Fibroblast of mammary gland (primary cell): Measurements from ENCODE around the gene ABHD8.

ENCODE experiments used
- DNase-seq: peaks from one replicate; pipeline ENCODE4 v3.0.0-alpha.2; 2010; ENCODE audit warnings: low read depth
- H3K4me3 ChIP-seq: 2 replicates; pipeline ENCODE4 v1.5.1; 2011; ENCODE audit warnings: low read depth, mild to moderate bottlenecking, low read length, moderate library complexity; ENCODE audit not compliant: control insufficient read depth
- CTCF ChIP-seq: conservative IDR thresholded peaks from 2 replicates; pipeline ENCODE4 v1.5.1; 2011; ENCODE audit warnings: low read depth, low read length, inconsistent platforms; ENCODE audit not compliant: control insufficient read depth, insufficient read depth

Gene ABHD8

GRCh38 chr19:17329366-17330261, 26.4 kb upstream of the ABHD8 start:
- DNase-seq = no peak
- no peak overlapping the region for H3K4me3 ChIP-seq
- TF ChIP-seq CTCF = no peak

- H3K4me3 ChIP-seq = no peak overlapping the region
- DNase-seq = no peak
- TF ChIP-seq CTCF = no peak
Observed at GRCh38 chr19:17328517-17329365, 25.5 kb upstream of the ABHD8 start.

DNA sequence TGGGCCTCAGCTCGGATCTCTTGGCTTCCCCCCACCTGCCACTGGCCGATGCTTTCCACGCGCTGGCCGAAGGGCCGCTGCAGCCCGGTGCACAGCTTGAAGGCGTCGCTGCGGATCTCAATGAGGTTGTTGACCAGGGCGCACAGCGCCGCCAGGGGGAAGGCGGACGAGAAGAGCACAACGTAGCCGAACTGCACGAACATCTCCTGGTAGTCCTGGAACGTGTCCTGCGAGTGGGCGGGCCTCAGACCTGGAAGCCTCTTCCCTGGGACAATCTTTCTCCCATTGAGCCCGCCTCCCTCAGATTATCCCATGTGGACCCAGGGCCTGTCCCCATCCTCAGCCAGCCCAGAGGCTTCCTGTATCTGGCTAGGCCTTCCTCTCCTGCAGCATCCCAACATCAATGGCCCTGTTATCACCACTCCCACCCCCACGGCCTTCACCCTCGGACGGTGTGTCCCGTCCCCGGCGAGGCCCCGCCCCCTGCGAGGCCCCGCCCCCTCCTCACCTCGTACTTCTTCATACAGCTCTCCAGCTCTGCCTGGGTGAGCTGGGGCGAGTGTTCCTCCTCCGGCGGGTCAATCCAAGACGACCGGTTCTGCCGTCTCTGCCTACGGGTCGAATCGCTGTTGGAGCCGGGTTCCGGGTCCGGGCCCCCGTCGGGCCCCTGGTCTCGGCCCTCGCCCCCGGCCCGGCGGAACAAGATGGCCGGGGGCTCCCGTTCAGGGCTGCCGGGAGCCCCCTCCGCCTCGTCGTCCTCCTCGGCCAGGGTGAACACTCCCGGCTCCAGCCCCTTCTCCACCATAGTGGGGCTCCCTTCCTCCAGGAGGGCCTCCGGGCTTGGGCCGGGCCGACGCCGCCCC, 24.7 kb upstream of the ABHD8 start:
- H3K4me3 ChIP-seq = no peak overlapping the region
- DNase-seq = no peak
- no peak for TF ChIP-seq CTCF

DNA sequence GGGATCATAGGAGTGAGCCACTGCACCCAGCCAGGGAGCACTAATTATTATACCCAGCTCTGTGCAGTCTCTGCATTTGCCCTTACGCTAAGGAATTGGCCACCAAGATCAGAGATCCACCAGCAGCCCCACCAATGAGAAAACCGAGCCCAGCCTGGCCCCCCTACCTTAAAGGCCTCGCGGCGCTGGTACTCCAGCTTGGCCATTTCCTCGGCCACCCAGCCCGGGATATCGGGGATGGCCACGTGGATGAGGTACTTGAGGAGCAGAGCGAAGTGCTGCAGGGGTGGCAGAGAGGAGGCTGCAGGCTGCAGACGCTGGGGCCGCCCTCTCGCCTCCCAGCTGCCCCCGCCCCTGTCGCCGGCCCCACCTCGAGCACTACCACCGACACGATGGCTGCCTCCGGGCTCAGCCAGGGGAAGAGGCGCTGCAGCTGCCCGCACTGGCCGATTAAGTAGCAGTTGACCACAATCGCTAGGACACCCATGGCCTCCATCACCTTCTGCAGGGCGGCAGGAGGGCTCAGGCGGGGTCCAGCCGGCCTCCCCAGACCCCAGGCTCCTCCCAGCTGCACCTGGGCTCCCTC, 23.9 kb upstream of the ABHD8 start:
- DNase-seq = no peak

GRCh38 chr19:17326595-17326966, 23.4 kb upstream of the ABHD8 start:
- H3K4me3 ChIP-seq = no peak overlapping the region
- no peak for TF ChIP-seq CTCF
- DNase-seq = no peak

More for the DNA sequence above, 23.9 kb upstream of the ABHD8 start:
- no peak for TF ChIP-seq CTCF
- no peak overlapping the region for H3K4me3 ChIP-seq
